GM12878 (cell line): Measurements from ENCODE around the gene CD163L1.

Experiments
- BACH1 ChIP-seq: fragments of 450-650 bp; IDR thresholded peaks from 2 replicates; pipeline ENCODE4 v1.6.1; 2017; ENCODE audit warnings: mild to moderate bottlenecking, borderline replicate concordance
- EGR1 ChIP-seq, 2 experiments: IDR thresholded peaks; 1 replicate in 1 of 2; 2 replicates in 1 of 2; pipeline ENCODE4 v1.6.1; 2011 to 2012; ENCODE audit warnings: low read depth in 2 of 2, low read length in 2 of 2, borderline replicate concordance in 1 of 2, mild to moderate bottlenecking in 1 of 2, moderate library complexity in 1 of 2
- IKZF1 ChIP-seq: fragments of 450-650 bp; conservative IDR thresholded peaks from 2 replicates; pipeline ENCODE4 v1.6.1; 2017; ENCODE audit warnings: antibody characterized with exemption, mild to moderate bottlenecking
- JUNB ChIP-seq: IDR thresholded peaks from 2 replicates; pipeline ENCODE4 v1.6.1; 2016; ENCODE audit warnings: antibody characterized with exemption, mild to moderate bottlenecking
- POLR2A ChIP-seq: IDR thresholded peaks from 2 replicates; pipeline ENCODE4 v1.6.1; 2011; ENCODE audit warnings: low read depth, mild to moderate bottlenecking, low read length
- POLR2AphosphoS5 ChIP-seq: IDR thresholded peaks from 2 replicates; pipeline ENCODE4 v1.6.1; 2011; ENCODE audit warnings: mild to moderate bottlenecking, low read length, inconsistent platforms
- SUPT20H ChIP-seq: IDR thresholded peaks from 2 replicates; pipeline ENCODE4 v1.6.1; 2011; ENCODE audit warnings: low read depth, mild to moderate bottlenecking, low read length, moderate library complexity, borderline replicate concordance; ENCODE audit not compliant: control insufficient read depth
- TCF7 ChIP-seq: IDR thresholded peaks from 2 replicates; pipeline ENCODE4 v1.6.1; 2014; ENCODE audit warnings: antibody characterized with exemption, borderline replicate concordance
- TF ChIP-seq, protein P1 (sequence below), 3 experiments: IDR thresholded peaks in 2 of 3; conservative IDR thresholded peaks in 1 of 3; 2 replicates each; pipeline ENCODE4 v1.5.1; 2011; ENCODE audit warnings: low read depth in 3 of 3, low read length in 3 of 3, mild to moderate bottlenecking in 3 of 3, control low read depth in 2 of 3, moderate library complexity in 2 of 3, inconsistent platforms in 1 of 3, mixed read lengths in 1 of 3; ENCODE audit not compliant: control insufficient read depth in 2 of 3, insufficient read depth in 1 of 3; ENCODE audit errors: extremely low read depth in 1 of 3
- TF ChIP-seq, protein P2 (sequence below): IDR thresholded peaks from 2 replicates; pipeline ENCODE4 v1.6.1; 2012; ENCODE audit warnings: low read depth, low read length, improper control_type of control experiment

DNA sequence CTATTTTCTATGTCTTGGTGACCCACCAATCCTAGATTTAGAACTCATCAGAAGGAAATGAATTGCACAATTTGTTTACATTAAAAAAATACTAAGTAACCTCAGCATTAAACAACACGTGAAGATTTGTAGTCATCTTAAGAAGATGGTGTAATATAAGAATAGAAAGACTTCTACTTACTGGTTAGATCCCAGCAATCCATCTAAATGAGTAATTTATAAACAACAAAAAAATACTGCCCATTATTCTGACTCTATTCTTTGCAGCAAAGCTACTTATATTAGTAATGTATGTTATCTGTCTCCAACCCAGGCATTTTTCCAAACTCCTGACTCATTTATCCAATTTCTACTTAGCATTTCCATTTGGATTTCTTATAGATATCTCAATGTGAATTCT, 67.8 kb downstream of the CD163L1 start:
- TF ChIP-seq TCF7 = no peak
- TF ChIP-seq, protein P1, sequence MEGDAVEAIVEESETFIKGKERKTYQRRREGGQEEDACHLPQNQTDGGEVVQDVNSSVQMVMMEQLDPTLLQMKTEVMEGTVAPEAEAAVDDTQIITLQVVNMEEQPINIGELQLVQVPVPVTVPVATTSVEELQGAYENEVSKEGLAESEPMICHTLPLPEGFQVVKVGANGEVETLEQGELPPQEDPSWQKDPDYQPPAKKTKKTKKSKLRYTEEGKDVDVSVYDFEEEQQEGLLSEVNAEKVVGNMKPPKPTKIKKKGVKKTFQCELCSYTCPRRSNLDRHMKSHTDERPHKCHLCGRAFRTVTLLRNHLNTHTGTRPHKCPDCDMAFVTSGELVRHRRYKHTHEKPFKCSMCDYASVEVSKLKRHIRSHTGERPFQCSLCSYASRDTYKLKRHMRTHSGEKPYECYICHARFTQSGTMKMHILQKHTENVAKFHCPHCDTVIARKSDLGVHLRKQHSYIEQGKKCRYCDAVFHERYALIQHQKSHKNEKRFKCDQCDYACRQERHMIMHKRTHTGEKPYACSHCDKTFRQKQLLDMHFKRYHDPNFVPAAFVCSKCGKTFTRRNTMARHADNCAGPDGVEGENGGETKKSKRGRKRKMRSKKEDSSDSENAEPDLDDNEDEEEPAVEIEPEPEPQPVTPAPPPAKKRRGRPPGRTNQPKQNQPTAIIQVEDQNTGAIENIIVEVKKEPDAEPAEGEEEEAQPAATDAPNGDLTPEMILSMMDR (IDR thresholded peaks at IDR 0.05 in 2 of 3, conservative IDR thresholded peaks at IDR 0.05 in 1 of 3; ENCODE audit: control insufficient read depth in 2 of 3, extremely low read depth in 1 of 3, insufficient read depth in 1 of 3, low read depth in 3 of 3, low read length in 3 of 3) = no peak
- TF ChIP-seq, protein P2, sequence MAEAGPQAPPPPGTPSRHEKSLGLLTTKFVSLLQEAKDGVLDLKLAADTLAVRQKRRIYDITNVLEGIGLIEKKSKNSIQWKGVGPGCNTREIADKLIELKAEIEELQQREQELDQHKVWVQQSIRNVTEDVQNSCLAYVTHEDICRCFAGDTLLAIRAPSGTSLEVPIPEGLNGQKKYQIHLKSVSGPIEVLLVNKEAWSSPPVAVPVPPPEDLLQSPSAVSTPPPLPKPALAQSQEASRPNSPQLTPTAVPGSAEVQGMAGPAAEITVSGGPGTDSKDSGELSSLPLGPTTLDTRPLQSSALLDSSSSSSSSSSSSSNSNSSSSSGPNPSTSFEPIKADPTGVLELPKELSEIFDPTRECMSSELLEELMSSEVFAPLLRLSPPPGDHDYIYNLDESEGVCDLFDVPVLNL = no peak
- TF ChIP-seq POLR2AphosphoS5 = no peak
- TF ChIP-seq POLR2A = no peak
- no peak for TF ChIP-seq IKZF1
- TF ChIP-seq JUNB = no peak
- no peak for TF ChIP-seq SUPT20H
- TF ChIP-seq EGR1 (IDR thresholded peaks at IDR 0.05; ENCODE audit: borderline replicate concordance in 1 of 2, low read depth in 2 of 2, low read length in 2 of 2) = no peak
- no peak for TF ChIP-seq BACH1
